GM12878 (cell line): ENCODE data around the gene KAZN. TPM values are rescaled to one million over a fixed set of nuclear protein-coding genes. Genes with fewer than 3 reads are reported as not detected.

ENCODE experiments used
- ATF2 ChIP-seq: IDR thresholded peaks from 2 replicates; pipeline ENCODE4 v1.6.1; 2012; ENCODE audit warnings: low read length, inconsistent platforms
- BCLAF1 ChIP-seq: fragments of 450-650 bp; IDR thresholded peaks from 2 replicates; pipeline ENCODE4 v1.6.1; 2017; ENCODE audit warnings: antibody characterized with exemption, mild to moderate bottlenecking, moderate library complexity
- BHLHE40 ChIP-seq, 2 experiments: fragments of 450-650 bp in 1 of 2; IDR thresholded peaks; 2 replicates each; pipeline ENCODE4 v1.6.1; 2011 to 2017; ENCODE audit warnings: low read depth in 2 of 2, borderline replicate concordance in 1 of 2, improper control_type of control experiment in 1 of 2, low read length in 1 of 2, mild to moderate bottlenecking in 1 of 2
- CBFB ChIP-seq: IDR thresholded peaks from 2 replicates; pipeline ENCODE4 v1.6.1; 2016; ENCODE audit warnings: antibody characterized with exemption, low read depth
- CREB1 ChIP-seq: IDR thresholded peaks from 2 replicates; pipeline ENCODE4 v1.6.1; 2012; ENCODE audit warnings: low read depth, mild to moderate bottlenecking, inconsistent platforms
- ESRRA ChIP-seq: IDR thresholded peaks from 2 replicates; pipeline ENCODE4 v1.6.1; 2012; ENCODE audit warnings: mild to moderate bottlenecking, low read length, improper control_type of control experiment
- GABPA ChIP-seq: IDR thresholded peaks from 2 replicates; pipeline ENCODE4 v1.6.1; 2014; ENCODE audit warnings: antibody characterized with exemption, low read depth, mild to moderate bottlenecking, inconsistent platforms
- HCFC1 ChIP-seq: fragments of 150-350 bp; IDR thresholded peaks from 2 replicates; pipeline ENCODE4 v1.6.1; 2014; ENCODE audit warnings: low read length
- LARP7 ChIP-seq: fragments of 450-650 bp; IDR thresholded peaks from 2 replicates; pipeline ENCODE4 v1.6.1; 2017; ENCODE audit warnings: mild to moderate bottlenecking
- MEF2B ChIP-seq: fragments of 450-650 bp; IDR thresholded peaks from 2 replicates; pipeline ENCODE4 v1.6.1; 2018; ENCODE audit warnings: mild to moderate bottlenecking, moderate library complexity; ENCODE audit not compliant: partially characterized antibody, poor library complexity, severe bottlenecking
- MTA2 ChIP-seq: fragments of 450-650 bp; IDR thresholded peaks from 2 replicates; pipeline ENCODE4 v1.6.1; 2016; ENCODE audit warnings: low read depth, mild to moderate bottlenecking, moderate library complexity
- MYB ChIP-seq: fragments of 150-350 bp; IDR thresholded peaks from 2 replicates; pipeline ENCODE4 v1.6.1; 2014; ENCODE audit warnings: mild to moderate bottlenecking, low read depth, low read length, borderline replicate concordance
- MYC ChIP-seq: IDR thresholded peaks from 2 replicates; pipeline ENCODE4 v1.6.1; 2011; ENCODE audit warnings: mild to moderate bottlenecking, low read length, moderate library complexity, inconsistent platforms; ENCODE audit not compliant: insufficient read depth, insufficient replicate concordance, insufficient read length, severe bottlenecking
- NBN ChIP-seq: fragments of 450-650 bp; IDR thresholded peaks from 2 replicates; pipeline ENCODE4 v1.6.1; 2016
- NRF1 ChIP-seq: conservative IDR thresholded peaks from 2 replicates; pipeline ENCODE4 v1.6.1; 2011; ENCODE audit warnings: mild to moderate bottlenecking, low read depth, low read length, improper control_type of control experiment
- RELA ChIP-seq: fragments of 450-650 bp; IDR thresholded peaks from 2 replicates; pipeline ENCODE4 v1.8.0; 2014; ENCODE audit warnings: borderline replicate concordance; ENCODE audit not compliant: partially characterized antibody
- REST ChIP-seq: IDR thresholded peaks from 2 replicates; pipeline ENCODE4 v1.6.1; 2012; ENCODE audit warnings: mild to moderate bottlenecking, low read depth, low read length
- SMAD1 ChIP-seq: fragments of 450-650 bp; IDR thresholded peaks from 2 replicates; pipeline ENCODE4 v1.6.1; 2018; ENCODE audit warnings: mild to moderate bottlenecking, low read depth; ENCODE audit not compliant: partially characterized antibody
- SREBF2 ChIP-seq: IDR thresholded peaks from 2 replicates; pipeline ENCODE4 v1.6.1; 2012; ENCODE audit warnings: mild to moderate bottlenecking, low read length
- SRF ChIP-seq, 2 experiments: IDR thresholded peaks; 2 replicates each; pipeline ENCODE4 v1.6.1; 2011; ENCODE audit warnings: low read depth in 2 of 2, low read length in 2 of 2, mild to moderate bottlenecking in 1 of 2, moderate library complexity in 1 of 2
- STAT1 ChIP-seq: fragments of 450-650 bp; conservative IDR thresholded peaks from 2 replicates; pipeline ENCODE4 v1.6.1; 2014; ENCODE audit warnings: antibody characterized with exemption, mild to moderate bottlenecking
- TCF3 ChIP-seq: IDR thresholded peaks from 2 replicates; pipeline ENCODE4 v1.6.1; 2012; ENCODE audit warnings: low read depth, mild to moderate bottlenecking, low read length, borderline replicate concordance; ENCODE audit not compliant: insufficient read depth
- WRNIP1 ChIP-seq: IDR thresholded peaks from 2 replicates; pipeline ENCODE4 v1.6.1; 2011; ENCODE audit warnings: low read depth, low read length, improper control_type of control experiment, borderline replicate concordance
- polyA plus RNA-seq, 11 experiments: library from polyadenylated mRNA; depleted of rRNA in 4 of 11; unstranded in 6 of 11; stranded (reverse) in 5 of 11; fragments of >200 nt; fragmentation: Nextera tagmentation in 4 of 11; fragmentation: Illumina TruSeq in 1 of 11; extraction: Ambion mirVana in 4 of 11; extraction: Trizol in 1 of 11; gene quantifications; 1 replicate in 1 of 11; 2 replicates in 10 of 11; pipeline versions ENCODE4 v1.2.1 to v1.2.3, GENCODE V29; 2011 to 2016; ENCODE audit warnings: inconsistent platforms in 2 of 11, missing spikeins in 2 of 11, low read depth in 1 of 11
- total RNA-seq, 4 experiments: library from RNA; depleted of rRNA in 3 of 4; stranded (reverse); fragments of >200 nt in 3 of 4; fragmentation: Illumina TruSeq in 1 of 4; extraction: Trizol in 1 of 4; gene quantifications; 2 replicates each; pipeline versions ENCODE4 v1.2.1 to v1.2.3, GENCODE V29; 2013 to 2021

Gene KAZN
- total and polyA plus RNA-seq, 10 of the 15 experiments (the other 5 are each of a cell fraction or from before 2014, with no cell fraction given): 0.72 to 4.0 (median 1.2) TPM

- peak; percentile 33; the same call in 1 of the 2 replicates for TF ChIP-seq ATF2
- no peak for TF ChIP-seq SREBF2
- no peak for TF ChIP-seq HCFC1
- no peak for TF ChIP-seq MYB
- no peak for TF ChIP-seq CBFB
- no peak for TF ChIP-seq RELA
- TF ChIP-seq LARP7: no peak
- TF ChIP-seq NBN: no peak
- no peak for TF ChIP-seq SRF (IDR thresholded peaks at IDR 0.05; ENCODE audit: low read depth in 2 of 2, low read length in 2 of 2)
- TF ChIP-seq ESRRA: no peak
- TF ChIP-seq STAT1: no peak
- 0 out of 2 replicates have a peak, but pooled peaks have one; percentile 0 for TF ChIP-seq GABPA
- no peak for TF ChIP-seq REST
- no peak for TF ChIP-seq TCF3
- TF ChIP-seq NRF1: no peak
- no peak for TF ChIP-seq MTA2
- TF ChIP-seq MEF2B: no peak
- TF ChIP-seq SMAD1: no peak
- no peak for TF ChIP-seq BHLHE40 (IDR thresholded peaks at IDR 0.05; ENCODE audit: borderline replicate concordance in 1 of 2, low read depth in 2 of 2, low read length in 1 of 2)
- peak; percentile 69; the same call in 1 of the 2 replicates for TF ChIP-seq CREB1
- no peak for TF ChIP-seq MYC
- TF ChIP-seq BCLAF1: no peak
- no peak for TF ChIP-seq WRNIP1
Measured at GRCh38 chr1:14600405-14601112, 2.1 kb downstream of the KAZN start (continued).
